HG02588 (cell line): ENCODE results near the gene URAD.

ENCODE experiments used
- ATAC-seq: cut with Tn5 transposase; IDR thresholded peaks from one replicate; pipeline ENCODE4 v1.9.1; 2021; ENCODE audit warnings: mild to moderate bottlenecking, moderate library complexity; ENCODE audit not compliant: unreplicated experiment

URAD gene

GRCh38 chr13:27960362-27961226 is 27.9 kb downstream of the URAD start:
- ATAC-seq, result no peak

- no peak for ATAC-seq
These were observed 28.5 kb downstream of the URAD start for GRCh38 chr13:27959976-27960361.

GRCh38 chr13:27956576-27957300 is 31.8 kb downstream of the URAD start:
- ATAC-seq, result no peak

GRCh38 chr13:27955014-27955591 is 33.4 kb downstream of the URAD start:
- no peak for ATAC-seq

DNA sequence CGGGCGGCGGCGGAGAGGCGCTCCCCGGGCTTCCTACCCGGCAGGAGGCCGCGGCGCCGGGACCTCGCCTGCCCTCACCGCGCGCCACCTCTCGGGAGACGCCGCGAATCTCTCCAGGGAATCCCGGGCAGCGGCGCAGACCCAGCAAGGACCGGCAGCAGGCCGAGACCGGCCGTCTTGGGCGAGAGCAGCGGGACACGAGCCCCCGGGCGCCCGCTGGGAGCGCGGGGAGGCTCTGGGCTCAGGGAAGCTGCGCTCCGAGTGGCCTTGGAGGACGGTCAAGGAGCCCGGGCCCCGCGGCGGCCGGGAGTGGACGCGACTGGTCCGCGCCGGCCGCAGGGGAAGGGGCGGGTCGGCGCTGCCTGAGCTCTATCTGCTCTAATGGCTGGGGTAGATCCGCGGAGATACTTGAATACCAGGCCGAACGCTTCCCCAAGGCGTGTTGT is 34.1 kb downstream of the URAD start:
- ATAC-seq, result peak; percentile 35

GRCh38 chr13:27953676-27954405 is 34.7 kb downstream of the URAD start:
- ATAC-seq, result peak; percentile 95

GRCh38 chr13:27952876-27953675 is 35.4 kb downstream of the URAD start:
- ATAC-seq, result no peak

GRCh38 chr13:27942972-27943371 is 45.5 kb downstream of the URAD start:
- no peak for ATAC-seq

DNA sequence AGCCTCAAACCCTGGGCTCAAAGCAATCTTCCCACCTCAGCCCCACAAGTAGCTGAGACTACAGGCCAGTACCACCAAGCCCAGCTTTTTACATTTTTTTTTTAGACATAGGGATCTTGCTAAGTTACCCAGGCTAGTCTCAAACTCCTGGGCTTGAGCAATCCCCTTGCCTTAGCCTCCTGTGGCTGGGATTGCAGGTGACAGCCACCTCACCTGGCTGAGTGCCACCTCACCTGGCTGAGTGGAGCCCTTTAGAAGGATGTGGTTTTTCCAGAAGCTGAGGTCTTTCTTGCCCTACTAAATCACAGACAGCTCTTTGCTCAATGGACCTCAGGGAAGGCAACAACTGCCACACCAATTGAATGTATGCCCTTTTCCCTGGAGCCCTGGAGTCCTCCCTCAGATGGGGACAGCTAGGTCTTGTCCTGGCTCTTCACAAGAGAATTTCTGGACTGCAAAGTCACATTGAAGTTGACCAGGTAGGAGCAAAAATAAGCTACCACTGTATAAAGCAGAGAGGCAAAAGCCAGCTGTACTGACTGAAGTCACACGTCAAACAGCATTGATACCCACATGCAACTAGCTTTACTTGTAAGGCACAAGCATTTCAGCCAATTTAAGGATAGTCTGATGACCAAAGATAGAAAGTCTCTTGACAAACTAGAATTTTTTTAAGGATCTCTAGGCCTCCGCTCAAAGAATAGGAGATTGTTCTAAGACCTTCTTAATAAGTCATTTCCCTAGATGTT is 54.7 kb downstream of the URAD start:
- ATAC-seq, result no peak

DNA sequence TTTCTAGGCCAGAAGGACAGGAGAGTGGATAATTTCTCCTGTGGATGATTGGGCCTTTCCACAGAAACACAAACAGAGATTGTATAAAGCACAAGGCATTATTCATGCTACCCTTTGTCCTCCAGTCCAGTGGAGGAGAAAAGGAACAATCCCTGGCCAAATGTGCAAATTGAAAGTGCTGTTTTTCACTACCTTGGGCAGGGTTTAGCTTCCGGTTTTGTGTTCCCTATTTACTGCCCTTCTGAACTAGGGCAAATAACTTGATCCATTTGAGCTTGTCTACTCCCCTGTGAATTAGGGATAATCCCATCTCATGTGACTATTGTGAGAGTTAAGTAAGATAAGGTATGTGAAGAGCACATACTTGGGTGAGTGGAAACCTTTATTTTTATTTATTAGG is 55.4 kb downstream of the URAD start:
- ATAC-seq, result no peak

GRCh38 chr13:27929868-27930267 is 58.6 kb downstream of the URAD start:
- no peak for ATAC-seq

DNA sequence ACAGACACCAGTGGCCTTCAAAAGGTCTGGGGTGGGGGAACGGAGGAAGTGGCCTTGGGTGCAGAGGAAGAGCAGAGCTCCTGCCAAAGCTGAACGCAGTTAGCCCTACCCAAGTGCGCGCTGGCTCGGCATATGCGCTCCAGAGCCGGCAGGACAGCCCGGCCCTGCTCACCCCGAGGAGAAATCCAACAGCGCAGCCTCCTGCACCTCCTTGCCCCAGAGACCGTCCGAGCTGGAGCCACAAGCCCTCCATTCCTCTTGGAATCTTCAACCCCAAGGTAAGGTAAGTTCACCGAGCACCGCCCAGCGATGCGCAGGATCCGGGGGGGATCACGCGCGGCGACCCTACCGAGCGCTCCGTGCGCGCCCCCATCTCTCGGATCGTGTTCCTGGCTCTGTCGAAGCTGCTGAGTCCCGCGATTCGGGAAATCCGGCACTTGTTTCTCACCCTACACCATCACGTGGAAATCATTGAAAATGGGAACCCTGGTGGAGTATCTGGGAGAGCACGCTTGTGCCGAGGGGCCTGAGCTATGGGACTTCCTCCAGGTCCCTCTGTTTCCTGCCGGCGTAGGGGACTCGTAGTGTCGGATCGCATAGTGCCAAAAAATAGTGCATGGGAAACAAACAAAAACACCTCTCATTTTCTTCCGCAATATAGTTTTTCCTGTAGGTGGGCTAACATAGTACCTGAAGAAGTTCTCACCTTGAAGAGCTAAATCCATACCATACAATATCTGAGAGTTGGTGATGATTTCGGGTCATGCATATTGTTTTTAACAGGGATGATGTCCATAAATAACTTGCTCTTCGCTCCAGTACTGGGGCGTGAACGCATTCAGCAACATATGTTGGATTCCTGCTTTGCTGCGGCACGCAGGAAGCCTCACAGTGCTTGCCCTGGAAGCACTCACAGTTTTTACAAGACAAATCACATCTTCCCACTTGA is 59.4 kb downstream of the URAD start:
- ATAC-seq, result no peak

- ATAC-seq, result no peak
These were observed 60.1 kb downstream of the URAD start for GRCh38 chr13:27928353-27928804.
